Ishikawa (cell line): ENCODE data around the gene DNAAF8.

Source experiments
- CEBPB ChIP-seq: IDR thresholded peaks from 2 replicates; pipeline ENCODE4 v1.6.1; 2012
- EGR1 ChIP-seq: IDR thresholded peaks from 2 replicates; pipeline ENCODE4 v1.6.1; 2012
- EP300 ChIP-seq: IDR thresholded peaks from 2 replicates; pipeline ENCODE4 v1.6.1; 2012; ENCODE audit warnings: borderline replicate concordance
- RAD21 ChIP-seq: IDR thresholded peaks from 2 replicates; pipeline ENCODE4 v1.6.1; 2012; ENCODE audit warnings: low read depth
- TAF1 ChIP-seq: IDR thresholded peaks from 2 replicates; pipeline ENCODE4 v1.6.1; 2012; ENCODE audit warnings: low read depth, mild to moderate bottlenecking
- TCF12 ChIP-seq: IDR thresholded peaks from 2 replicates; pipeline ENCODE4 v1.6.1; 2012; ENCODE audit warnings: low read depth
- TEAD4 ChIP-seq: IDR thresholded peaks from 2 replicates; pipeline ENCODE4 v1.6.1; 2012
- YY1 ChIP-seq: IDR thresholded peaks from 2 replicates; pipeline ENCODE4 v1.6.1; 2012; ENCODE audit warnings: low read depth
- ZBTB7A ChIP-seq: IDR thresholded peaks from 2 replicates; pipeline ENCODE4 v1.6.1; 2012; ENCODE audit warnings: low read depth
- TF ChIP-seq, protein P1 (sequence below): IDR thresholded peaks from 2 replicates; pipeline ENCODE4 v1.6.1; 2012
- TF ChIP-seq, protein P2 (sequence below): IDR thresholded peaks from 2 replicates; pipeline ENCODE4 v1.6.1; 2012

DNA sequence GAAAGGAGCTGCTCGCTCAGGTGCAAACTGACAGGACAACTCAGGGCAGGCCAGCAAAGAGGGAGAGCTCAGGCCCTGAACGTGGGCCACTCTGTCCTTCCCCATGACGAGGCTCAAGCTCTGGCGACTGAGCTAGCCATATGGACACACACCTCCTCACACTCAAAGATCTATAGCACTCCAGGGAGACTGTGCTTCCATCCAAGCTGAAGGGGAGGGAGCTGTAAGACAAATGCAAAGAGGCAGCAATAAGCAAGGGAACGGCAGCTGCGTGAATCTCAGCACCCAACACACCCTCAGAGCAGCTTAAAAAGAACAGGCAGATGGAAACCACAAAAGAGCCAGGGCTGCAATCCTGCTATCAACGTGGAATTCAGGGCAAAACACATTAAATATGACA lies 27.5 kb upstream of the DNAAF8 start:
- TF ChIP-seq EP300: no peak
- TF ChIP-seq, protein P1, sequence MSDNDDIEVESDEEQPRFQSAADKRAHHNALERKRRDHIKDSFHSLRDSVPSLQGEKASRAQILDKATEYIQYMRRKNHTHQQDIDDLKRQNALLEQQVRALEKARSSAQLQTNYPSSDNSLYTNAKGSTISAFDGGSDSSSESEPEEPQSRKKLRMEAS: no peak
- TF ChIP-seq ZBTB7A: no peak
- no peak for TF ChIP-seq YY1
- no peak for TF ChIP-seq RAD21
- TF ChIP-seq, protein P2, sequence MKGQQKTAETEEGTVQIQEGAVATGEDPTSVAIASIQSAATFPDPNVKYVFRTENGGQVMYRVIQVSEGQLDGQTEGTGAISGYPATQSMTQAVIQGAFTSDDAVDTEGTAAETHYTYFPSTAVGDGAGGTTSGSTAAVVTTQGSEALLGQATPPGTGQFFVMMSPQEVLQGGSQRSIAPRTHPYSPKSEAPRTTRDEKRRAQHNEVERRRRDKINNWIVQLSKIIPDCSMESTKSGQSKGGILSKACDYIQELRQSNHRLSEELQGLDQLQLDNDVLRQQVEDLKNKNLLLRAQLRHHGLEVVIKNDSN: no peak
- no peak for TF ChIP-seq TAF1
- TF ChIP-seq CEBPB: no peak
- TF ChIP-seq TCF12: no peak
- no peak for TF ChIP-seq EGR1
- TF ChIP-seq TEAD4: no peak
